GM23338 (cell line): ENCODE results near the gene TMEM52. TPM values are rescaled to one million over a fixed set of nuclear protein-coding genes. Genes with fewer than 3 reads are reported as not detected.

Source experiments
- ATAC-seq: fragments of 200-7000 bp; cut with Tn5 transposase; 3 replicates; pipeline ENCODE4 v1.9.1; 2020
- DNase-seq: peaks from one replicate; pipeline ENCODE4 v3.0.0-alpha.2; 2015; ENCODE audit warnings: low spot score
- H2AFZ ChIP-seq: fragments of 200-600 bp; sonication (generic); 2 replicates; pipeline ENCODE4 v1.8.0; 2016; ENCODE audit warnings: antibody characterized with exemption, mild to moderate bottlenecking, moderate library complexity
- H3F3A ChIP-seq: fragments of 200-600 bp; sonication (generic); replicated peaks from 2 replicates; pipeline ENCODE4 v1.8.0; 2017; ENCODE audit warnings: antibody characterized with exemption, mixed run types, low read depth
- H3K27ac ChIP-seq: fragments of 200-600 bp; sonication (generic); 2 replicates; pipeline ENCODE4 v1.6.1; 2016; ENCODE audit warnings: low read depth
- H3K27me3 ChIP-seq: fragments of 200-600 bp; sonication (generic); 2 replicates; pipeline ENCODE4 v1.8.0; 2016; ENCODE audit warnings: mild to moderate bottlenecking, mixed run types, moderate library complexity; ENCODE audit not compliant: insufficient read depth
- H3K36me3 ChIP-seq: fragments of 200-600 bp; sonication (generic); 2 replicates; pipeline ENCODE4 v1.8.0; 2016; ENCODE audit warnings: mild to moderate bottlenecking; ENCODE audit not compliant: insufficient read depth
- H3K4me1 ChIP-seq: fragments of 200-600 bp; sonication (generic); 2 replicates; pipeline ENCODE4 v1.8.0; 2016; ENCODE audit warnings: mild to moderate bottlenecking, moderate library complexity; ENCODE audit not compliant: insufficient read depth
- H3K4me2 ChIP-seq: fragments of 200-600 bp; sonication (generic); 2 replicates; pipeline ENCODE4 v1.7.1; 2017; ENCODE audit warnings: mixed run types
- H3K4me3 ChIP-seq: fragments of 200-600 bp; sonication (generic); 2 replicates; pipeline ENCODE4 v1.6.1; 2016; ENCODE audit warnings: mixed run types
- H3K79me2 ChIP-seq: fragments of 200-600 bp; sonication (generic); replicated peaks from 2 replicates; pipeline ENCODE4 v1.8.0; 2017; ENCODE audit warnings: mild to moderate bottlenecking; ENCODE audit not compliant: insufficient read depth
- H3K9me2 ChIP-seq: fragments of 200-600 bp; sonication (generic); 2 replicates; pipeline ENCODE4 v1.8.0; 2017; ENCODE audit not compliant: insufficient read depth
- H4K20me1 ChIP-seq: fragments of 200-600 bp; sonication (generic); replicated peaks from 2 replicates; pipeline ENCODE4 v1.8.0; 2017; ENCODE audit warnings: mild to moderate bottlenecking; ENCODE audit not compliant: insufficient read depth
- H3K27ac Mint-ChIP-seq: 2 replicates; pipeline ENCODE4 v1.8.0; 2020; ENCODE audit warnings: inconsistent platforms, mild to moderate bottlenecking, moderate library complexity, mixed read lengths
- H3K27me3 Mint-ChIP-seq: 3 replicates; pipeline ENCODE4 v1.8.0; 2022; ENCODE audit warnings: low read depth, mild to moderate bottlenecking, moderate library complexity, mixed read lengths, inconsistent platforms; ENCODE audit not compliant: insufficient read depth, poor library complexity
- H3K36me3 Mint-ChIP-seq: 3 replicates; pipeline ENCODE4 v1.8.0; 2021; ENCODE audit warnings: low read depth, mild to moderate bottlenecking, inconsistent platforms, moderate library complexity, mixed read lengths
- H3K4me1 Mint-ChIP-seq: 3 replicates; pipeline ENCODE4 v1.8.0; 2020; ENCODE audit warnings: mild to moderate bottlenecking, inconsistent platforms, mixed read lengths
- H3K4me3 Mint-ChIP-seq: 3 replicates; pipeline ENCODE4 v1.8.0; 2021; ENCODE audit warnings: moderate library complexity, mild to moderate bottlenecking, inconsistent platforms, mixed read lengths
- H3K9me3 Mint-ChIP-seq: 3 replicates; pipeline ENCODE4 v1.8.0; 2020; ENCODE audit warnings: moderate library complexity, mild to moderate bottlenecking, inconsistent platforms, mixed read lengths
- CREB1 ChIP-seq: fragments of 250-450 bp; sonication (Bioruptor Pico); IDR thresholded peaks from 2 replicates; pipeline ENCODE4 v1.5.0; 2020; ENCODE audit warnings: low read depth, mild to moderate bottlenecking, moderate library complexity
- CTCF ChIP-seq, 2 experiments: fragments of 200-600 bp in 1 of 2; sonication (generic) in 1 of 2; conservative IDR thresholded peaks; 2 replicates each; pipeline versions ENCODE4 v1.5.1 to v1.6.1; 2016 to 2017; ENCODE audit warnings: antibody characterized with exemption in 2 of 2, low read depth in 2 of 2, mild to moderate bottlenecking in 2 of 2, moderate library complexity in 1 of 2
- ETS1 ChIP-seq: IDR thresholded peaks from 2 replicates; pipeline ENCODE4 v1.6.1; 2016; ENCODE audit warnings: antibody characterized with exemption
- EZH2 ChIP-seq: fragments of 200-600 bp; sonication (generic); IDR thresholded peaks from one replicate; pipeline ENCODE4 v1.8.0; 2017; ENCODE audit warnings: antibody characterized with exemption, mild to moderate bottlenecking, low read depth; ENCODE audit not compliant: unreplicated experiment
- EZH2phosphoT487 ChIP-seq: fragments of 200-600 bp; sonication (generic); IDR thresholded peaks from one replicate; pipeline ENCODE4 v1.8.1; 2018; ENCODE audit warnings: antibody characterized with exemption; ENCODE audit not compliant: unreplicated experiment
- JUNB ChIP-seq: IDR thresholded peaks from one replicate; pipeline ENCODE4 v1.6.1; 2016; ENCODE audit warnings: antibody characterized with exemption; ENCODE audit not compliant: unreplicated experiment
- NANOG ChIP-seq: IDR thresholded peaks from 2 replicates; pipeline ENCODE4 v1.6.1; 2016; ENCODE audit warnings: antibody characterized with exemption, borderline replicate concordance
- POLR2AphosphoS5 ChIP-seq: IDR thresholded peaks from 2 replicates; pipeline ENCODE4 v1.6.1; 2016; ENCODE audit warnings: antibody characterized with exemption, low read depth
- REST ChIP-seq: IDR thresholded peaks from one replicate; pipeline ENCODE4 v1.6.1; 2018; ENCODE audit warnings: antibody characterized with exemption; ENCODE audit not compliant: unreplicated experiment
- STAT1 ChIP-seq: IDR thresholded peaks from one replicate; pipeline ENCODE4 v1.6.1; 2016; ENCODE audit warnings: antibody characterized with exemption; ENCODE audit not compliant: unreplicated experiment
- ZNF114 ChIP-seq: fragments of 250-450 bp; sonication (Bioruptor Pico); IDR thresholded peaks from 2 replicates; pipeline ENCODE4 v1.5.0; 2020; ENCODE audit warnings: mild to moderate bottlenecking, moderate library complexity
- ZNF331 ChIP-seq: fragments of 250-450 bp; sonication (Bioruptor Pico); IDR thresholded peaks from 2 replicates; pipeline ENCODE4 v1.5.0; 2020; ENCODE audit warnings: low read depth, mild to moderate bottlenecking, moderate library complexity
- ZNF462 ChIP-seq: fragments of 250-450 bp; sonication (Bioruptor Pico); IDR thresholded peaks from 2 replicates; pipeline ENCODE4 v1.5.0; 2020; ENCODE audit warnings: mild to moderate bottlenecking, moderate library complexity
- polyA plus RNA-seq: library from polyadenylated mRNA; unstranded; fragments of >200 nt; fragmentation: Nextera tagmentation; extraction: Ambion mirVana; gene quantifications from 2 replicates; pipeline ENCODE4 v1.2.1, GENCODE V29; 2016
- total RNA-seq: library from RNA; depleted of rRNA; stranded (reverse); fragments of >200 nt; shearing (Covaris generic); gene quantifications from 2 replicates; pipeline ENCODE4 v1.2.3, GENCODE V29; 2014

TMEM52 gene
- total and polyA plus RNA-seq, 2 experiments from 2014 or later = 19.5 to 25.0 TPM

- Mint-ChIP-seq H3K9me3 (peaks cover 5% of the 10 kb centered on the region; the same call in 2 of the 3 replicates), H3K27me3 (peaks cover 10% of the 10 kb centered on the region), H3K36me3 (no peaks in the 10 kb centered on the region), H3K4me1 (peaks cover 5% of the 10 kb centered on the region; the same call in 2 of the 3 replicates), H3K27ac (no peak overlapping the region), H3K4me3 (peak overlapping the region; percentile 45; the same call in 2 of the 3 replicates)
- Histone ChIP-seq H3K4me1 (no peaks in the 10 kb centered on the region; the same call in 1 of the 2 replicates), H3F3A (0 out of 2 replicates have a peak, but pooled peaks cover 8% of the 10 kb centered on the region), H4K20me1 (no peaks in the 10 kb centered on the region), H3K27ac (no peak overlapping the region), H3K36me3 (no peaks in the 10 kb centered on the region), H3K4me2 (peak overlapping the region; percentile 73; the same call in 1 of the 2 replicates), H2AFZ (peak overlapping the region; percentile 81), H3K9me2 (no peaks in the 10 kb centered on the region), H3K4me3 (peak overlapping the region; percentile 50), H3K27me3 (no peaks in the 10 kb centered on the region), H3K79me2 (no peaks in the 10 kb centered on the region)
- no peak for ATAC-seq
- no peak for TF ChIP-seq JUNB
- TF ChIP-seq CREB1 (CRISPR knock-in tag) = no peak
- TF ChIP-seq EZH2 = no peak
- no peak for TF ChIP-seq REST
- no peak for TF ChIP-seq STAT1
- no peak for TF ChIP-seq POLR2AphosphoS5
- TF ChIP-seq ETS1 = no peak
- no peak for TF ChIP-seq NANOG
- no peak for TF ChIP-seq ZNF114 (CRISPR knock-in tag)
- no peak for TF ChIP-seq EZH2phosphoT487
- TF ChIP-seq CTCF (conservative IDR thresholded peaks at IDR 0.05; ENCODE audit: low read depth in 2 of 2) = no peak
- TF ChIP-seq ZNF331 (CRISPR knock-in tag) = no peak
- no peak for TF ChIP-seq ZNF462 (CRISPR knock-in tag)
- DNase-seq = no peak
These were observed 1.1 kb upstream of the TMEM52 start for GRCh38 chr1:1920057-1920607.
